Endothelial cell of umbilical vein (primary cell): ENCODE data around the gene ZNF581.

ENCODE experiments used
- CTCF ChIP-seq, 2 donors: IDR thresholded peaks; 1 replicate in 1 of 2; 2 replicates in 1 of 2; pipeline ENCODE4 v1.5.1; 2011; ENCODE audit warnings: low read length in 2 of 2, mild to moderate bottlenecking in 2 of 2, moderate library complexity in 2 of 2, control low read depth in 1 of 2, inconsistent platforms in 1 of 2, low read depth in 1 of 2; ENCODE audit not compliant: insufficient read depth in 1 of 2; ENCODE audit errors: extremely low read depth in 1 of 2
- FOS ChIP-seq: IDR thresholded peaks from 2 replicates; pipeline ENCODE4 v1.6.1; 2011; ENCODE audit warnings: mild to moderate bottlenecking, low read length, moderate library complexity, borderline replicate concordance; ENCODE audit not compliant: insufficient read depth
- JUN ChIP-seq: IDR thresholded peaks from 2 replicates; pipeline ENCODE4 v1.6.1; 2011; ENCODE audit warnings: borderline replicate concordance, low read depth; ENCODE audit not compliant: insufficient read length, insufficient read depth
- MYC ChIP-seq: IDR thresholded peaks from one replicate; pipeline ENCODE4 v1.6.1; 2011; ENCODE audit warnings: mild to moderate bottlenecking, low read depth, low read length
- POLR2A ChIP-seq: IDR thresholded peaks from 2 replicates; pipeline ENCODE4 v1.6.1; 2012; ENCODE audit warnings: low read depth, mild to moderate bottlenecking, control low read depth, low read length
- POLR2AphosphoS5 ChIP-seq: IDR thresholded peaks from 2 replicates; pipeline ENCODE4 v1.6.1; 2012; ENCODE audit warnings: low read depth, mild to moderate bottlenecking, control low read depth, low read length, moderate library complexity; ENCODE audit not compliant: insufficient read depth

GRCh38 chr19:55613930-55614710 is 29.3 kb upstream of the ZNF581 start:
- no peak for TF ChIP-seq CTCF (IDR thresholded peaks at IDR 0.05; ENCODE audit: extremely low read depth in 1 of 2, insufficient read depth in 1 of 2, low read depth in 1 of 2, low read length in 2 of 2)
- TF ChIP-seq POLR2AphosphoS5: no peak
- no peak for TF ChIP-seq POLR2A
- no peak for TF ChIP-seq MYC
- TF ChIP-seq JUN: no peak
- no peak for TF ChIP-seq FOS
